Measurements from ENCODE around the gene KCNMB2. TPM values are rescaled to one million over a fixed set of nuclear protein-coding genes. Genes with fewer than 3 reads are reported as not detected.

KCNMB2 gene
- total RNA-seq, 2 donors from 2014 or later: not detected

GRCh38 chr3:178706411-178706810 is 170.2 kb downstream of the KCNMB2 start:
- 94 to 100% methylated on average over 2 of the region's 2 CpGs for WGBS, 2 experiments (ENCODE audit: insufficient coverage in 1 of 2, insufficient read length in 1 of 2)
- Mint-ChIP-seq H3K27ac (no peak overlapping the region), H3K4me3 (no peak overlapping the region), H3K27me3 (ENCODE audit: insufficient read depth) (no peaks in the 10 kb centered on the region), H3K36me3 (ENCODE audit: low read depth) (no peaks in the 10 kb centered on the region), H3K9me3 (no peaks in the 10 kb centered on the region), H3K4me1 (peaks cover 5% of the 10 kb centered on the region)
- Histone ChIP-seq H3K4me3 (ENCODE audit: low read length) (no peak overlapping the region), H3K4me1 (ENCODE audit: control insufficient read depth, insufficient read depth, low read length) (no peaks in the 10 kb centered on the region), H3K36me3 (ENCODE audit: control insufficient read depth, insufficient read depth, low read length) (no peaks in the 10 kb centered on the region), H3K27me3 (ENCODE audit: control insufficient read depth, insufficient read depth, low read length, poor library complexity, severe bottlenecking) (no peaks in the 10 kb centered on the region), H3K9me3 (ENCODE audit: control insufficient read depth, low read length) (no peaks in the 10 kb centered on the region), H3K27ac (ENCODE audit: low read depth, low read length) (no peak overlapping the region), H3K9ac (ENCODE audit: extremely low read depth, low read length, poor library complexity, severe bottlenecking) (no peak overlapping the region)
- no peak for DNase-seq
- no peak for TF ChIP-seq CTCF (conservative IDR thresholded peaks at IDR 0.05)

GRCh38 chr3:178707311-178708031 is 171.2 kb downstream of the KCNMB2 start:
- WGBS, 2 experiments (ENCODE audit: insufficient coverage in 1 of 2, insufficient read length in 1 of 2): 91 to 95% methylated on average over 3 of the region's 3 CpGs
- TF ChIP-seq CTCF (conservative IDR thresholded peaks at IDR 0.05): no peak
- H3K9me3 Mint-ChIP-seq: no peaks in the 10 kb centered on the region

GRCh38 chr3:178709051-178709450 is 172.8 kb downstream of the KCNMB2 start:
- no peak for DNase-seq
- no peaks in the 10 kb centered on the region for H3K36me3 Mint-ChIP-seq (ENCODE audit: low read depth)
- no peaks in the 10 kb centered on the region for H3K36me3 ChIP-seq (ENCODE audit: control insufficient read depth, insufficient read depth, low read length)
- no peak for TF ChIP-seq CTCF (conservative IDR thresholded peaks at IDR 0.05)
- no peak overlapping the region for H3K27ac ChIP-seq (ENCODE audit: low read depth, low read length)
- H3K27me3 ChIP-seq (ENCODE audit: control insufficient read depth, insufficient read depth, low read length, poor library complexity, severe bottlenecking): no peaks in the 10 kb centered on the region
- H3K27ac Mint-ChIP-seq: no peak overlapping the region
- H3K9me3 ChIP-seq (ENCODE audit: control insufficient read depth, low read length): no peaks in the 10 kb centered on the region
- H3K27me3 Mint-ChIP-seq (ENCODE audit: insufficient read depth): no peaks in the 10 kb centered on the region
- no peak overlapping the region for H3K4me3 ChIP-seq (ENCODE audit: low read length)
- no peak overlapping the region for H3K9ac ChIP-seq (ENCODE audit: extremely low read depth, low read length, poor library complexity, severe bottlenecking)
- H3K4me1 ChIP-seq (ENCODE audit: control insufficient read depth, insufficient read depth, low read length): no peaks in the 10 kb centered on the region
- H3K4me1 Mint-ChIP-seq: peaks cover 5% of the 10 kb centered on the region
- H3K4me3 Mint-ChIP-seq: no peak overlapping the region
- 57 to 70% methylated on average over 5 to 6 of the region's 6 CpGs for WGBS, 2 experiments (ENCODE audit: insufficient coverage in 1 of 2, insufficient read length in 1 of 2)
- H3K9me3 Mint-ChIP-seq: no peaks in the 10 kb centered on the region

More at GRCh38 chr3:178707311-178708031, 171.2 kb downstream of the KCNMB2 start:
- Histone ChIP-seq H3K36me3 (ENCODE audit: control insufficient read depth, insufficient read depth, low read length) (no peaks in the 10 kb centered on the region), H3K9me3 (ENCODE audit: control insufficient read depth, low read length) (no peaks in the 10 kb centered on the region), H3K4me1 (ENCODE audit: control insufficient read depth, insufficient read depth, low read length) (no peaks in the 10 kb centered on the region), H3K27ac (ENCODE audit: low read depth, low read length) (no peak overlapping the region), H3K27me3 (ENCODE audit: control insufficient read depth, insufficient read depth, low read length, poor library complexity, severe bottlenecking) (no peaks in the 10 kb centered on the region), H3K9ac (ENCODE audit: extremely low read depth, low read length, poor library complexity, severe bottlenecking) (no peak overlapping the region), H3K4me3 (ENCODE audit: low read length) (no peak overlapping the region)
- H3K4me1 Mint-ChIP-seq: peaks cover 5% of the 10 kb centered on the region
- H3K4me3 Mint-ChIP-seq: no peak overlapping the region
- H3K27me3 Mint-ChIP-seq (ENCODE audit: insufficient read depth): no peaks in the 10 kb centered on the region
- no peak overlapping the region for H3K27ac Mint-ChIP-seq
- no peaks in the 10 kb centered on the region for H3K36me3 Mint-ChIP-seq (ENCODE audit: low read depth)
- no peak for DNase-seq
